NB4 (cell line): ENCODE results near the gene OR5H2.

Experiments used
- DNase-seq: peaks from one replicate; pipeline ENCODE4 v3.0.0; 2010; ENCODE audit warnings: low read depth
- H3K4me3 ChIP-seq: one replicate; pipeline ENCODE4 v1.5.1; 2011; ENCODE audit warnings: mild to moderate bottlenecking, low read depth, low read length, moderate library complexity
- MYC ChIP-seq: IDR thresholded peaks from 2 replicates; pipeline ENCODE4 v1.6.1; 2011; ENCODE audit warnings: low read depth, low read length
- POLR2A ChIP-seq: IDR thresholded peaks from 2 replicates; pipeline ENCODE4 v1.6.1; 2011; ENCODE audit warnings: mild to moderate bottlenecking; ENCODE audit not compliant: insufficient read length; ENCODE audit errors: extremely low read depth
- TF ChIP-seq, protein P1 (sequence below): IDR thresholded peaks from 2 replicates; pipeline ENCODE4 v1.6.1; 2011; ENCODE audit warnings: low read depth, low read length
- TF ChIP-seq, protein P2 (sequence below): IDR thresholded peaks from one replicate; pipeline ENCODE4 v1.5.1; 2012; ENCODE audit warnings: low read depth, low read length

Gene OR5H2

DNA sequence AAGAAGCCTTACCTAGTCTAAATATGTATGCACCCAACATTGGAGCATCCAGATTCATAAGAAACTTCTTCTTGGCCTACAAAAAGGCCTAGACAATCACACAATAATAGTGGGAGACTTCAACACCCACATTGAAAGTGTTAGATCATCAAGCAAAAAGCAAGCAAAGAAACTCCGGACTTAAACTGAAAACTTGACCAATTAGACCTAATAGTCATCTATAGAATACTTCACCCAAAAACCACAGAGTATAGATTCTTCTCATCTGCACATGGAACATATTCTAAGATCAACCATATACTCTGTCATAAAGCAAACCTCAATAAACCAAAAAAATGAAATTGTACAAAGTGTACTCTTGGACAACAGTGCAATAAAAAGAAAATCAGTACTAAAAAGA is 49.0 kb downstream of the OR5H2 start:
- TF ChIP-seq POLR2A, result no peak
- TF ChIP-seq, protein P1, sequence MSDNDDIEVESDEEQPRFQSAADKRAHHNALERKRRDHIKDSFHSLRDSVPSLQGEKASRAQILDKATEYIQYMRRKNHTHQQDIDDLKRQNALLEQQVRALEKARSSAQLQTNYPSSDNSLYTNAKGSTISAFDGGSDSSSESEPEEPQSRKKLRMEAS, result no peak
- TF ChIP-seq MYC, result no peak
- TF ChIP-seq, protein P2, sequence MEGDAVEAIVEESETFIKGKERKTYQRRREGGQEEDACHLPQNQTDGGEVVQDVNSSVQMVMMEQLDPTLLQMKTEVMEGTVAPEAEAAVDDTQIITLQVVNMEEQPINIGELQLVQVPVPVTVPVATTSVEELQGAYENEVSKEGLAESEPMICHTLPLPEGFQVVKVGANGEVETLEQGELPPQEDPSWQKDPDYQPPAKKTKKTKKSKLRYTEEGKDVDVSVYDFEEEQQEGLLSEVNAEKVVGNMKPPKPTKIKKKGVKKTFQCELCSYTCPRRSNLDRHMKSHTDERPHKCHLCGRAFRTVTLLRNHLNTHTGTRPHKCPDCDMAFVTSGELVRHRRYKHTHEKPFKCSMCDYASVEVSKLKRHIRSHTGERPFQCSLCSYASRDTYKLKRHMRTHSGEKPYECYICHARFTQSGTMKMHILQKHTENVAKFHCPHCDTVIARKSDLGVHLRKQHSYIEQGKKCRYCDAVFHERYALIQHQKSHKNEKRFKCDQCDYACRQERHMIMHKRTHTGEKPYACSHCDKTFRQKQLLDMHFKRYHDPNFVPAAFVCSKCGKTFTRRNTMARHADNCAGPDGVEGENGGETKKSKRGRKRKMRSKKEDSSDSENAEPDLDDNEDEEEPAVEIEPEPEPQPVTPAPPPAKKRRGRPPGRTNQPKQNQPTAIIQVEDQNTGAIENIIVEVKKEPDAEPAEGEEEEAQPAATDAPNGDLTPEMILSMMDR, result no peak
- H3K4me3 ChIP-seq, result no peak overlapping the region
- DNase-seq, result no peak
